SK-N-SH treated with all-trans-retinoic acid at 6 μM for 48 hours (cell line): ENCODE data around the gene SLK.

Source experiments
- CREB5 ChIP-seq: fragments of 250-450 bp; sonication (Bioruptor Pico); IDR thresholded peaks from 2 replicates; pipeline ENCODE4 v1.5.1; 2020; ENCODE audit warnings: low read depth, mild to moderate bottlenecking, moderate library complexity
- CSDC2 ChIP-seq: fragments of 250-450 bp; sonication (Bioruptor Pico); IDR thresholded peaks from 2 replicates; pipeline ENCODE4 v1.5.0; 2020; ENCODE audit warnings: mild to moderate bottlenecking, moderate library complexity
- ESRRG ChIP-seq: fragments of 250-450 bp; sonication (Bioruptor Pico); IDR thresholded peaks from 2 replicates; pipeline ENCODE4 v1.6.1; 2021; ENCODE audit warnings: mild to moderate bottlenecking
- GLIS3 ChIP-seq: fragments of 250-450 bp; sonication (Bioruptor Pico); IDR thresholded peaks from 2 replicates; pipeline ENCODE4 v1.5.0; 2020; ENCODE audit warnings: mild to moderate bottlenecking, moderate library complexity
- ISL1 ChIP-seq: fragments of 250-450 bp; sonication (Bioruptor Pico); IDR thresholded peaks from 2 replicates; pipeline ENCODE4 v2.1.2; 2022; ENCODE audit warnings: mild to moderate bottlenecking, moderate library complexity
- PATZ1 ChIP-seq: fragments of 250-450 bp; sonication (Bioruptor Pico); IDR thresholded peaks from 2 replicates; pipeline ENCODE4 v1.8.0; 2020; ENCODE audit warnings: mild to moderate bottlenecking, moderate library complexity, borderline replicate concordance
- ZC3H10 ChIP-seq: fragments of 250-450 bp; sonication (Bioruptor Pico); IDR thresholded peaks from 2 replicates; pipeline ENCODE4 v1.5.1; 2021; ENCODE audit warnings: mild to moderate bottlenecking, moderate library complexity
- ZFP3 ChIP-seq: fragments of 250-450 bp; sonication (Bioruptor Pico); IDR thresholded peaks from 2 replicates; pipeline ENCODE4 v1.5.0; 2020; ENCODE audit warnings: mild to moderate bottlenecking, moderate library complexity
- ZFP30 ChIP-seq: fragments of 450-650 bp; formaldehyde crosslinking; IDR thresholded peaks from 2 replicates; pipeline ENCODE4 v1.5.0; 2022; ENCODE audit warnings: mild to moderate bottlenecking, moderate library complexity
- ZNF565 ChIP-seq: fragments of 450-650 bp; formaldehyde crosslinking; conservative IDR thresholded peaks from 2 replicates; pipeline ENCODE4 v1.5.0; 2020; ENCODE audit warnings: low read depth, mild to moderate bottlenecking, moderate library complexity
- ZNF70 ChIP-seq: fragments of 450-650 bp; formaldehyde crosslinking; IDR thresholded peaks from 2 replicates; pipeline ENCODE4 v1.5.0; 2020; ENCODE audit warnings: mild to moderate bottlenecking, moderate library complexity
- ZNF8 ChIP-seq: fragments of 450-650 bp; formaldehyde crosslinking; IDR thresholded peaks from 2 replicates; pipeline ENCODE4 v1.5.0; 2020; ENCODE audit warnings: mild to moderate bottlenecking, moderate library complexity
- TF ChIP-seq, protein P1 (sequence below): fragments of 250-450 bp; sonication (Bioruptor Pico); IDR thresholded peaks from 2 replicates; pipeline ENCODE4 v1.5.1; 2021; ENCODE audit warnings: mild to moderate bottlenecking, moderate library complexity

DNA sequence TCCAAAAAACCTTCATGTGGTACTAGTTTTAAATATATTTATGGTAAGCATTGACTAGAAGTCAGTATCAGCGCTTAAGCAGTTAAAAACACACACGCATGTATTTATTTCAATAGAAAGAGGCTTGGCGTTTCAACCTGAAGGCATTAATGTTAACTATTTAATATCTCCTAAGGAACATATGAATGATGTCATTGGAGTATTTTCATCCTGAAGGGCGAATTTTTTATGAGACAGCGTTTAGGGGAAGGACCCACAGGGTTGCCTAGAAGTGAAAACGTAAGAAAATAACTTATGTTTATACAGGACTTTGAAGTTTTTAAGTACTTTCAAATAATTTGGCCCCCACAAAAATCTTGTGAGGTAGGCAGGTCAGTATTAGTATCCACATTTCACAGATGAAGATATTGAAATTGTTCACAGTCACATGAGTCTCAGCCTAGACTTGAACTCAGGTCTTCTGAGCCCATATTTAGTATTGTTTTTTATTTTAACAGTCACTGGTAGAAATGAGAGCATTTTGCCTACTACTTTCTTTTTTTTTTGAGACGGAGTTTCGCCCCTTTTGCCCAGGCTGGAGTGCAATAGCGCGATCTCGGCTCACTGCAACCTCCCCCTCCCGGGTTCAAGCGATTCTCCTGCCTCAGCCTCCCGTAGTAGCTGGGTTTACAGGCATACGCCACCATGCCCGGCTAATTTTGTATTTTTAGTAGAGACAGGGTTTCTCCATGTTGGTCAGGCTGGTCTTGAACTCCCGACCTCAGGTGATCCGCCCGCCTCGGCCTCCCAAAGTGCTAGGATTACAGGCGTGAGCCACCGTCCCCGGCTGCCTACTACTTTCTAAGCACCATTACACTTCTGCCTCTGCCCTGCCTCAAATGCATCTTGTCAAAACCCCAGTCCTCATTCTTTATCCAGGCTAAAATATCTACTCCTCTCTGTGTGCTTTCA lies 1.8 kb downstream of the SLK start:
- TF ChIP-seq PATZ1 (CRISPR knock-in tag) (no peak), CSDC2 (CRISPR knock-in tag) (no peak), ZFP30 (CRISPR knock-in tag) (no peak), ISL1 (CRISPR knock-in tag) (no peak), ZFP3 (CRISPR knock-in tag) (no peak), ZNF8 (CRISPR knock-in tag) (no peak), ESRRG (CRISPR knock-in tag) (no peak), CREB5 (CRISPR knock-in tag) (no peak), ZNF70 (CRISPR knock-in tag) (no peak), GLIS3 (CRISPR knock-in tag) (no peak), ZNF565 (no peak), ZC3H10 (CRISPR knock-in tag) (no peak)
- TF ChIP-seq, protein P1, sequence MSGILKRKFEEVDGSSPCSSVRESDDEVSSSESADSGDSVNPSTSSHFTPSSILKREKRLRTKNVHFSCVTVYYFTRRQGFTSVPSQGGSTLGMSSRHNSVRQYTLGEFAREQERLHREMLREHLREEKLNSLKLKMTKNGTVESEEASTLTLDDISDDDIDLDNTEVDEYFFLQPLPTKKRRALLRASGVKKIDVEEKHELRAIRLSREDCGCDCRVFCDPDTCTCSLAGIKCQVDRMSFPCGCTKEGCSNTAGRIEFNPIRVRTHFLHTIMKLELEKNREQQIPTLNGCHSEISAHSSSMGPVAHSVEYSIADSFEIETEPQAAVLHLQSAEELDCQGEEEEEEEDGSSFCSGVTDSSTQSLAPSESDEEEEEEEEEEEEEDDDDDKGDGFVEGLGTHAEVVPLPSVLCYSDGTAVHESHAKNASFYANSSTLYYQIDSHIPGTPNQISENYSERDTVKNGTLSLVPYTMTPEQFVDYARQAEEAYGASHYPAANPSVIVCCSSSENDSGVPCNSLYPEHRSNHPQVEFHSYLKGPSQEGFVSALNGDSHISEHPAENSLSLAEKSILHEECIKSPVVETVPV: no peak
